Measurements from ENCODE around the gene CLEC16A.

Gene CLEC16A

GRCh38 chr16:11163761-11164261 lies 219.4 kb downstream of the CLEC16A start:
- peak overlapping the region; percentile 97 for H3K27ac Mint-ChIP-seq
- peaks cover 74% of the 10 kb centered on the region for H3K4me1 Mint-ChIP-seq
- DNase-seq (ENCODE audit: low spot score in 2 of 2) (no peak), ATAC-seq (no peak)
- peaks cover 32% of the 10 kb centered on the region for H3K36me3 Mint-ChIP-seq
- H3K9me3 Mint-ChIP-seq, result no peaks in the 10 kb centered on the region
- H3K4me3 Mint-ChIP-seq, result no peak overlapping the region

GRCh38 chr16:11164482-11165270 lies 220.3 kb downstream of the CLEC16A start:
- H3K4me1 Mint-ChIP-seq, result peaks cover 65% of the 10 kb centered on the region
- DNase-seq (ENCODE audit: low spot score in 2 of 2), result no peak
- no peaks in the 10 kb centered on the region for H3K9me3 Mint-ChIP-seq
- H3K27ac Mint-ChIP-seq, result peak overlapping the region; percentile 87
- no peak overlapping the region for H3K4me3 Mint-ChIP-seq
- ATAC-seq, result no peak
- H3K36me3 Mint-ChIP-seq, result peaks cover 32% of the 10 kb centered on the region

GRCh38 chr16:11165349-11165748 lies 221.0 kb downstream of the CLEC16A start:
- no peak for ATAC-seq
- no peak for DNase-seq (ENCODE audit: low spot score in 2 of 2)
- Mint-ChIP-seq H3K27ac (no peak overlapping the region), H3K36me3 (peaks cover 29% of the 10 kb centered on the region), H3K9me3 (no peaks in the 10 kb centered on the region), H3K4me3 (no peak overlapping the region), H3K4me1 (peaks cover 60% of the 10 kb centered on the region)

GRCh38 chr16:11165894-11166665 lies 221.7 kb downstream of the CLEC16A start:
- no peak overlapping the region for H3K4me3 Mint-ChIP-seq
- peaks cover 59% of the 10 kb centered on the region for H3K4me1 Mint-ChIP-seq
- peak; percentile 59 for ATAC-seq
- peaks cover 22% of the 10 kb centered on the region for H3K36me3 Mint-ChIP-seq
- no peaks in the 10 kb centered on the region for H3K9me3 Mint-ChIP-seq
- no peak for DNase-seq (ENCODE audit: low spot score in 2 of 2)
- peak overlapping the region; percentile 86 for H3K27ac Mint-ChIP-seq

- peaks cover 15% of the 10 kb centered on the region for H3K36me3 Mint-ChIP-seq
- H3K4me3 Mint-ChIP-seq, result no peak overlapping the region
- ATAC-seq (no peak), DNase-seq (ENCODE audit: low spot score in 2 of 2) (no peak)
- H3K9me3 Mint-ChIP-seq, result no peaks in the 10 kb centered on the region
- peaks cover 57% of the 10 kb centered on the region for H3K4me1 Mint-ChIP-seq
- peak overlapping the region; percentile 48 for H3K27ac Mint-ChIP-seq
These were observed 223.2 kb downstream of the CLEC16A start for GRCh38 chr16:11167581-11167980.

GRCh38 chr16:11168386-11169051 lies 224.2 kb downstream of the CLEC16A start:
- Mint-ChIP-seq H3K9me3 (no peaks in the 10 kb centered on the region), H3K27ac (peak overlapping the region; percentile 37)

GRCh38 chr16:11169641-11170040 lies 225.3 kb downstream of the CLEC16A start:
- Mint-ChIP-seq H3K27ac (no peak overlapping the region), H3K36me3 (peaks cover 25% of the 10 kb centered on the region), H3K4me3 (no peak overlapping the region), H3K9me3 (no peaks in the 10 kb centered on the region), H3K4me1 (peaks cover 55% of the 10 kb centered on the region)
- ATAC-seq, result no peak
- no peak for DNase-seq (ENCODE audit: low spot score in 2 of 2)

More at GRCh38 chr16:11168386-11169051, 224.2 kb downstream of the CLEC16A start:
- peaks cover 56% of the 10 kb centered on the region for H3K4me1 Mint-ChIP-seq
- ATAC-seq, result no peak
- no peak overlapping the region for H3K4me3 Mint-ChIP-seq
- no peak for DNase-seq (ENCODE audit: low spot score in 2 of 2)
- peaks cover 15% of the 10 kb centered on the region for H3K36me3 Mint-ChIP-seq

- DNase-seq (ENCODE audit: low spot score in 2 of 2), result no peak
- no peak for ATAC-seq
- no peak overlapping the region for H3K27ac Mint-ChIP-seq
- peaks cover 25% of the 10 kb centered on the region for H3K36me3 Mint-ChIP-seq
- H3K4me3 Mint-ChIP-seq, result no peak overlapping the region
- no peaks in the 10 kb centered on the region for H3K9me3 Mint-ChIP-seq
- peaks cover 55% of the 10 kb centered on the region for H3K4me1 Mint-ChIP-seq
These were observed 225.8 kb downstream of the CLEC16A start for GRCh38 chr16:11170201-11170600.

- DNase-seq (ENCODE audit: low spot score in 2 of 2) (no peak), ATAC-seq (no peak)
- Mint-ChIP-seq H3K9me3 (no peaks in the 10 kb centered on the region), H3K36me3 (peaks cover 26% of the 10 kb centered on the region), H3K4me3 (no peak overlapping the region), H3K4me1 (peaks cover 56% of the 10 kb centered on the region), H3K27ac (peak overlapping the region; percentile 58)
These were observed 226.5 kb downstream of the CLEC16A start for GRCh38 chr16:11170696-11171447.

- peak overlapping the region; percentile 58 for H3K27ac Mint-ChIP-seq
These were observed 227.0 kb downstream of the CLEC16A start for GRCh38 chr16:11171448-11171709.

GRCh38 chr16:11171757-11172299 lies 227.5 kb downstream of the CLEC16A start:
- H3K9me3 Mint-ChIP-seq, result no peaks in the 10 kb centered on the region
- peaks cover 59% of the 10 kb centered on the region for H3K4me1 Mint-ChIP-seq
- peak overlapping the region; percentile 58 for H3K27ac Mint-ChIP-seq
- ATAC-seq, result peak; percentile 47
- H3K4me3 Mint-ChIP-seq, result no peak overlapping the region
- DNase-seq (ENCODE audit: low spot score in 2 of 2), result no peak
- H3K36me3 Mint-ChIP-seq, result peaks cover 32% of the 10 kb centered on the region

More at GRCh38 chr16:11171448-11171709, 227.0 kb downstream of the CLEC16A start:
- DNase-seq (ENCODE audit: low spot score in 2 of 2), result no peak
- H3K36me3 Mint-ChIP-seq, result peaks cover 31% of the 10 kb centered on the region
- H3K4me1 Mint-ChIP-seq, result peaks cover 59% of the 10 kb centered on the region
- H3K9me3 Mint-ChIP-seq, result no peaks in the 10 kb centered on the region
- ATAC-seq, result no peak
- H3K4me3 Mint-ChIP-seq, result no peak overlapping the region

- H3K4me3 Mint-ChIP-seq, result no peak overlapping the region
- ATAC-seq, result no peak
- peaks cover 62% of the 10 kb centered on the region for H3K4me1 Mint-ChIP-seq
- DNase-seq (ENCODE audit: low spot score in 2 of 2), result no peak
- no peak overlapping the region for H3K27ac Mint-ChIP-seq
- H3K36me3 Mint-ChIP-seq, result peaks cover 21% of the 10 kb centered on the region
- H3K9me3 Mint-ChIP-seq, result no peaks in the 10 kb centered on the region
These were observed 229.1 kb downstream of the CLEC16A start for GRCh38 chr16:11173426-11173825.

- no peak for DNase-seq (ENCODE audit: low spot score in 2 of 2)
- Mint-ChIP-seq H3K27ac (peak overlapping the region; percentile 71), H3K36me3 (peaks cover 21% of the 10 kb centered on the region), H3K4me1 (peaks cover 62% of the 10 kb centered on the region), H3K4me3 (no peak overlapping the region), H3K9me3 (no peaks in the 10 kb centered on the region)
- ATAC-seq, result no peak
These were observed 229.8 kb downstream of the CLEC16A start for GRCh38 chr16:11174141-11174540.

GRCh38 chr16:11175106-11175786 lies 230.9 kb downstream of the CLEC16A start:
- H3K4me1 Mint-ChIP-seq, result peaks cover 69% of the 10 kb centered on the region
- H3K36me3 Mint-ChIP-seq, result peaks cover 24% of the 10 kb centered on the region
- H3K4me3 Mint-ChIP-seq, result peak overlapping the region; percentile 30
- no peaks in the 10 kb centered on the region for H3K9me3 Mint-ChIP-seq
- peak overlapping the region; percentile 71 for H3K27ac Mint-ChIP-seq
- ATAC-seq (no peak), DNase-seq (ENCODE audit: low spot score in 2 of 2) (no peak)
